HCT116 (cell line): ENCODE measurements around the gene CXADR. TPM values are rescaled to one million over a fixed set of nuclear protein-coding genes. Genes with fewer than 3 reads are reported as not detected.

Source experiments
- ATAC-seq: fragments of 200-7000 bp; cut with Tn5 transposase; 2 replicates; pipeline ENCODE4 v1.9.1; 2020; ENCODE audit warnings: mild to moderate bottlenecking, moderate library complexity
- BruUV-seq: library from RNA; stranded (reverse); fragments of 400-500 nt; replicated peaks from 2 replicates; lab custom pipeline; 2021; lab: Mats Ljungman, UMichigan
- CTCF ChIA-PET: fragments of 300-600 bp; sonication (Branson Sonifier 250); formaldehyde crosslinking; loops from one replicate; lab custom pipeline; 2021; ENCODE audit warnings: antibody characterized with exemption; lab: Charles Lee
- POLR2A ChIA-PET: fragments of 300-600, 350-600 bp; sonication (Branson Sonifier 250); formaldehyde crosslinking; loops from one replicate; lab custom pipeline; 2021; ENCODE audit warnings: antibody characterized with exemption; lab: Charles Lee
- RAD21 ChIA-PET, 2 experiments: fragments of 300-600 bp; sonication (Branson Sonifier 250); formaldehyde crosslinking; loops; one replicate each; lab custom pipeline; 2023; ENCODE audit warnings: low total read pairs in 2 of 2; ENCODE audit not compliant: uncharacterized antibody in 2 of 2, unreplicated experiment in 2 of 2, low non-redundant PET in 1 of 2; lab: Charles Lee
- DNase-seq: peaks from one replicate; pipeline ENCODE4 v3.0.0-alpha.2; 2010; ENCODE audit warnings: low read depth, low spot score
- H2AFZ ChIP-seq: fragments of 200-600 bp; shearing (Covaris generic), sonication (generic); 2 replicates; pipeline ENCODE4 v1.6.1; 2017; ENCODE audit warnings: low read depth, mixed run types, mixed read lengths, antibody characterized with exemption, low read length; ENCODE audit not compliant: poor library complexity, severe bottlenecking
- H3K27ac ChIP-seq: 2 replicates; pipeline ENCODE4 v1.5.1; 2012; ENCODE audit warnings: low read depth, low read length
- H3K27me3 ChIP-seq: fragments of 200-600 bp; sonication (generic); 2 replicates; pipeline ENCODE4 v1.6.1; 2016; ENCODE audit warnings: mixed run types, low read length, mixed read lengths; ENCODE audit not compliant: insufficient read depth
- H3K36me3 ChIP-seq, 2 experiments: fragments of 200-500 bp in 1 of 2; fragments of 200-600 bp in 1 of 2; sonication (Bioruptor generic) in 1 of 2; sonication (generic) in 1 of 2; 2 replicates each; pipeline versions ENCODE4 v1.5.1 to v1.6.1; 2014 to 2016; ENCODE audit warnings: low read length in 2 of 2, inconsistent platforms in 1 of 2, mixed read lengths in 1 of 2, mixed run types in 1 of 2; ENCODE audit not compliant: insufficient read depth in 2 of 2, control insufficient read depth in 1 of 2
- H3K4me1 ChIP-seq, 2 experiments: fragments of 200-600 bp in 1 of 2; sonication (generic) in 1 of 2; 2 replicates each; pipeline versions ENCODE4 v1.5.1 to v1.6.1; 2012 to 2017; ENCODE audit warnings: low read length in 2 of 2, inconsistent platforms in 1 of 2, mild to moderate bottlenecking in 1 of 2, mixed read lengths in 1 of 2, mixed run types in 1 of 2, moderate library complexity in 1 of 2; ENCODE audit not compliant: insufficient read depth in 2 of 2, control insufficient read depth in 1 of 2
- H3K4me2 ChIP-seq: fragments of 200-600 bp; sonication (generic); 2 replicates; pipeline ENCODE4 v1.6.1; 2017; ENCODE audit warnings: mixed run types, low read length, mixed read lengths
- H3K4me3 ChIP-seq, 2 experiments: fragments of 200-600 bp in 1 of 2; sonication (generic) in 1 of 2; replicated peaks in 1 of 2; 2 replicates each; pipeline ENCODE4 v1.5.1; 2011 to 2016; ENCODE audit warnings: low read length in 2 of 2, control low read depth in 1 of 2, low read depth in 1 of 2, mild to moderate bottlenecking in 1 of 2, mixed read lengths in 1 of 2, mixed run types in 1 of 2
- H3K79me2 ChIP-seq: fragments of 200-600 bp; sonication (generic); 2 replicates; pipeline ENCODE4 v1.6.1; 2017; ENCODE audit warnings: mild to moderate bottlenecking, mixed run types, low read length, moderate library complexity, mixed read lengths; ENCODE audit not compliant: insufficient read depth
- H3K9ac ChIP-seq: fragments of 200-600 bp; sonication (generic); 2 replicates; pipeline ENCODE4 v1.6.1; 2016; ENCODE audit warnings: low read length, mixed read lengths
- H3K9me2 ChIP-seq: fragments of 200-600 bp; sonication (generic), shearing (Covaris generic); 2 replicates; pipeline ENCODE4 v1.6.1; 2017; ENCODE audit warnings: mixed run types, mild to moderate bottlenecking, moderate library complexity; ENCODE audit not compliant: insufficient read depth
- H3K9me3 ChIP-seq, 2 experiments: fragments of 200-500 bp in 1 of 2; fragments of 200-600 bp in 1 of 2; sonication (Bioruptor generic) in 1 of 2; sonication (generic) in 1 of 2; 2 replicates each; pipeline ENCODE4 v1.6.1; 2014 to 2017; ENCODE audit warnings: low read length in 2 of 2, mixed read lengths in 2 of 2, inconsistent platforms in 1 of 2, low read depth in 1 of 2, mild to moderate bottlenecking in 1 of 2, mixed run types in 1 of 2, moderate library complexity in 1 of 2; ENCODE audit not compliant: control insufficient read depth in 1 of 2, insufficient read depth in 1 of 2
- H4K20me1 ChIP-seq: fragments of 200-600 bp; sonication (generic), shearing (Covaris generic); 2 replicates; pipeline ENCODE4 v1.6.1; 2017; ENCODE audit warnings: mixed run types, mild to moderate bottlenecking, moderate library complexity; ENCODE audit not compliant: insufficient read depth
- ATF3 ChIP-seq: IDR thresholded peaks from 2 replicates; pipeline ENCODE4 v1.6.1; 2012
- CBX3 ChIP-seq: IDR thresholded peaks from 2 replicates; pipeline ENCODE4 v1.6.1; 2012; ENCODE audit warnings: low read depth
- CTCF ChIP-seq, 3 experiments: fragments of 200-600 bp in 1 of 3; sonication (generic) in 1 of 3; IDR thresholded peaks in 2 of 3; conservative IDR thresholded peaks in 1 of 3; 2 replicates each; pipeline ENCODE4 v1.5.1; 2012 to 2017; ENCODE audit warnings: low read depth in 2 of 3, low read length in 2 of 3, antibody characterized with exemption in 1 of 3, borderline replicate concordance in 1 of 3, control low read depth in 1 of 3, mild to moderate bottlenecking in 1 of 3, mixed read lengths in 1 of 3, mixed run types in 1 of 3, moderate library complexity in 1 of 3; ENCODE audit not compliant: insufficient read depth in 1 of 3
- ELF1 ChIP-seq: IDR thresholded peaks from 2 replicates; pipeline ENCODE4 v1.6.1; 2012; ENCODE audit warnings: low read depth, borderline replicate concordance
- EZH2 ChIP-seq: fragments of 200-600 bp; sonication (generic); IDR thresholded peaks from 2 replicates; pipeline ENCODE4 v1.6.1; 2017; ENCODE audit warnings: antibody characterized with exemption, mixed run types
- FOSL1 ChIP-seq: IDR thresholded peaks from 2 replicates; pipeline ENCODE4 v1.6.1; 2012; ENCODE audit warnings: low read depth
- RAD21 ChIP-seq: IDR thresholded peaks from 2 replicates; pipeline ENCODE4 v1.6.1; 2012; ENCODE audit warnings: low read depth, mild to moderate bottlenecking
- TCF7L2 ChIP-seq: IDR thresholded peaks from 2 replicates; pipeline ENCODE4 v1.7.0; 2011; ENCODE audit warnings: borderline replicate concordance, inconsistent platforms; ENCODE audit not compliant: insufficient read depth, insufficient read length; ENCODE audit errors: extremely low read depth
- intact Hi-C: fragments of 100-400 bp; cut with micrococcal nuclease; formaldehyde crosslinking; loops from 2 replicates; pipeline ENCODE4 v1.10.0; 2022
- total RNA-seq: library from RNA; stranded (reverse); gene quantifications from one replicate; pipeline ENCODE4 v1.2.1, GENCODE V29; 2021; ENCODE audit not compliant: unreplicated experiment

CXADR gene
- total RNA-seq, 1 experiment from 2014 or later = 21.6 TPM

- H4K20me1 ChIP-seq = no peaks in the 10 kb centered on the region
- no peaks in the 10 kb centered on the region for H3K79me2 ChIP-seq
- no peak overlapping the region for H2AFZ ChIP-seq
- ATAC-seq = no peak
- no peak overlapping the region for H3K4me3 ChIP-seq
- no peak for DNase-seq
- peaks cover 0 to 4% of the 10 kb centered on the region in 2 experiments; a peak in 1 of 4 replicates for H3K36me3 ChIP-seq
- no peak overlapping the region for H3K9ac ChIP-seq
- peaks cover 4 to 12% of the 10 kb centered on the region in 2 experiments; a peak in 2 of 4 replicates for H3K4me1 ChIP-seq
- H3K9me2 ChIP-seq = no peaks in the 10 kb centered on the region
- H3K4me2 ChIP-seq = no peak overlapping the region
- BruUV-seq = no TSS peak
- TF ChIP-seq CBX3 (no peak), FOSL1 (no peak), EZH2 (no peak), TCF7L2 (no peak)
- TF ChIP-seq, all 23 proteins: peak for 0
- CTCF ChIA-PET = interaction anchor here (0.6 to 2.8 kb wide), 12 partner anchors 10 to 166 kb away, joined by 3 to 141 read pairs (median 4); no protein-coding TSS in a partner anchor
- no peaks in the 10 kb centered on the region for H3K9me3 ChIP-seq
- no peaks in the 10 kb centered on the region for H3K27me3 ChIP-seq
- RAD21 ChIA-PET = interaction anchor here (1.2 to 1.3 kb wide), 2 partner anchors 167 kb away, joined by 8 to 11 read pairs; no protein-coding TSS in a partner anchor
- intact Hi-C loops = loop anchor here (1.0 kb wide), 1 partner anchor 167 kb away; no protein-coding TSS in a partner anchor
- POLR2A ChIA-PET = interaction anchor here (0.7 kb wide), 1 partner anchor 168 kb away, joined by 4 read pairs; no protein-coding TSS in a partner anchor
- H3K27ac ChIP-seq = no peak overlapping the region
Measured at GRCh38 chr21:17554120-17554519, 41.3 kb downstream of the CXADR start.

- H4K20me1 ChIP-seq = no peaks in the 10 kb centered on the region
- DNase-seq = no peak
Measured at GRCh38 chr21:17554679-17555465, 42.0 kb downstream of the CXADR start.

More at GRCh38 chr21:17554679-17555465, 42.0 kb downstream of the CXADR start:
- RAD21 ChIA-PET = interaction anchor here (1.2 to 1.3 kb wide), 2 partner anchors 168 kb away, joined by 8 to 11 read pairs; no protein-coding TSS in a partner anchor
- Histone ChIP-seq H2AFZ (no peak overlapping the region), H3K4me3 (no peak overlapping the region), H3K9ac (no peak overlapping the region), H3K27ac (no peak overlapping the region), H3K79me2 (no peaks in the 10 kb centered on the region), H3K4me1 (peaks cover 4 to 12% of the 10 kb centered on the region in 2 experiments; a peak in 2 of 4 replicates), H3K4me2 (no peak overlapping the region), H3K36me3 (no peaks in the 10 kb centered on the region), H3K27me3 (no peaks in the 10 kb centered on the region), H3K9me2 (no peaks in the 10 kb centered on the region), H3K9me3 (no peaks in the 10 kb centered on the region)
- BruUV-seq = no TSS peak
- ATAC-seq = peak; percentile 70
- POLR2A ChIA-PET = interaction anchor here (0.7 kb wide), 1 partner anchor 168 kb away, joined by 4 read pairs; no protein-coding TSS in a partner anchor
- TF ChIP-seq CTCF (IDR thresholded peaks at IDR 0.05 in 2 of 3, conservative IDR thresholded peaks at IDR 0.05 in 1 of 3; ENCODE audit: borderline replicate concordance in 1 of 3, insufficient read depth in 1 of 3, low read depth in 2 of 3, low read length in 2 of 3) (peak; percentile 22 to 54 (median 49); a peak in 5 of 6 replicates), RAD21 (peak; percentile 44), FOSL1 (no peak), ATF3 (no peak), ELF1 (no peak)
- CTCF ChIA-PET = interaction anchor here (0.6 to 2.8 kb wide), 12 partner anchors 10 to 167 kb away, joined by 3 to 141 read pairs (median 4); no protein-coding TSS in a partner anchor
- intact Hi-C loops = loop anchor here (1.0 kb wide), 1 partner anchor 168 kb away; no protein-coding TSS in a partner anchor
